ENCODE data around the gene APBB1IP.
"Not testable (repeated sequence)": the region's sequence is repeated elsewhere in the genome, so short reads cannot be mapped to it uniquely, and the experiment has no call there.

The APBB1IP gene

DNA sequence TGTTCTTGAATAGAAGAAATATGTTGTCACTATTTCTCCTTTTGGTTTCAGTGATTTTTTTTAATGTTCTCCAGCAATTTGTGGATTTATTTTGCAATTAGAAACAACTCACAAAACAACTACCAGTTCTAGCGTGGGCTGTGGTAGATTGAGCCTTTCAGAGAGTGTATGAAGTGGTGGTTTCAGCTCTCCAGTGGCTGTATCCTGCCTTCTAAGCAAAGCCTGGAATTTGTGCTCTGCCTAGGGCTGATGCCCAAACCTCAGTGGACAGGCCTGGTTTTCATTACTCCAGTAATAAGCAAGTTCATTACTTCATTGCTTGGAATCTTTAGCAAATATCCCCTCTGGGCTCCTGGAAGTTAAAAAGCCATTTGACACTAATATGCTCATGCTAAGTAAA is 35.9 kb downstream of the APBB1IP start:
- Histone ChIP-seq H3K36me3 (no peaks in the 10 kb centered on the region), H3K4me1 (no peaks in the 10 kb centered on the region), H3K27me3 (no peaks in the 10 kb centered on the region), H3K4me3 (no peak overlapping the region), H3K9me3 (no peaks in the 10 kb centered on the region), H3K27ac (no peak overlapping the region)
- no peak for DNase-seq
- intact Hi-C loops (cut with DNase I; ENCODE audit: low total_unique reads) = no loop called here
- TF ChIP-seq CTCF (IDR thresholded peaks at IDR 0.05) = no peak

DNA sequence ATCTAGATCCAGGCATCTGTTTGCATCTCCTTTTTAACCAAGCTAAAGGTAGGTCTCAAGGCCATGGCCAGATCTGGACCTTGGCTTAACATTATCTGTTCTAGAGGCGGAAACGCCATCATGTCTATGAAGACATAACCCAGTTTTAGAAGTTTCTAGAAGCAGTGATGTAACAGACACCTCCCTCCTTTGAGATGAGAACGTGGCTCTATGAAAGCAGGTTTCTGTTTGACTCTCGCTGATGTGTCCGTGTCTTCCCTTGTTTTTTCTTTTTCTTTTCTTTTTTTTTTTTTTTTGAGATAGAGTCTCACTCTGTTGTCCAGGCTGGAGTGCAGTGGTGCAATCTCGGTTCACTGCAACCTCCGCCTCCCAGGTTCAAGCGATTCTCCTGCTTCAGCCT is 36.7 kb downstream of the APBB1IP start:
- H3K27ac ChIP-seq; DNase-seq; H3K9me3 ChIP-seq; H3K36me3 ChIP-seq; H3K27me3 ChIP-seq; H3K4me3 ChIP-seq; H3K4me1 ChIP-seq; intact Hi-C loops (cut with DNase I; ENCODE audit: low total_unique reads): not testable (repeated sequence)

DNA sequence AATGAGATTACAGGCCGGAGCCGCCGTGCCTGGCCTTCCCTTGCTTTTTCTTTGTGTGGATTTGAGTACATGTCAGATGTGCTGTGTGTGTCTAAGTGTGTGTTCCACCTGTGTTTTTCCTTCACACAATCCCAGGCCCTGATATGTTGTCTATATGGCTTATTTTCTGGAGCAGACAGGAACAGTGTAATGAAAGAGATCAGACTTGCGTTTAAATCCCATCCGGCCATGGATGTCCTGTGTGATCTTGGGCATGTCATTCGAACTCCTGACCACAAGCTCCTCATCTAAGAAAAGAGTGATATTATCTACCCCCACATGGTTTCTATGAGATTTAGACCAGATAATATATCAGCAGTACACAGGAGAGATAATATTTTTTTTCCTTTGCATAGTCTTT is 37.2 kb downstream of the APBB1IP start:
- H3K4me3 ChIP-seq = no peak overlapping the region
- H3K9me3 ChIP-seq = no peaks in the 10 kb centered on the region
- H3K4me1 ChIP-seq = peaks cover 0 to 6% (median 0%) of the 10 kb centered on the region in 4 donors
- no peak for DNase-seq
- H3K36me3 ChIP-seq = no peaks in the 10 kb centered on the region
- no peaks in the 10 kb centered on the region for H3K27me3 ChIP-seq
- H3K27ac ChIP-seq = no peak overlapping the region
- intact Hi-C loops (cut with DNase I; ENCODE audit: low total_unique reads) = no loop called here
- no peak for TF ChIP-seq CTCF (IDR thresholded peaks at IDR 0.05)

GRCh38 chr10:26477501-26477900 is 39.4 kb downstream of the APBB1IP start:
- Histone ChIP-seq H3K27me3 (no peaks in the 10 kb centered on the region), H3K4me1 (peaks cover 0 to 16% (median 0%) of the 10 kb centered on the region in 4 donors), H3K36me3 (no peaks in the 10 kb centered on the region), H3K27ac (no peak overlapping the region), H3K4me3 (no peak overlapping the region), H3K9me3 (no peaks in the 10 kb centered on the region)
- intact Hi-C loops (cut with DNase I; ENCODE audit: low total_unique reads) = no loop called here
- DNase-seq = no peak
- TF ChIP-seq CTCF (IDR thresholded peaks at IDR 0.05) = no peak

DNA sequence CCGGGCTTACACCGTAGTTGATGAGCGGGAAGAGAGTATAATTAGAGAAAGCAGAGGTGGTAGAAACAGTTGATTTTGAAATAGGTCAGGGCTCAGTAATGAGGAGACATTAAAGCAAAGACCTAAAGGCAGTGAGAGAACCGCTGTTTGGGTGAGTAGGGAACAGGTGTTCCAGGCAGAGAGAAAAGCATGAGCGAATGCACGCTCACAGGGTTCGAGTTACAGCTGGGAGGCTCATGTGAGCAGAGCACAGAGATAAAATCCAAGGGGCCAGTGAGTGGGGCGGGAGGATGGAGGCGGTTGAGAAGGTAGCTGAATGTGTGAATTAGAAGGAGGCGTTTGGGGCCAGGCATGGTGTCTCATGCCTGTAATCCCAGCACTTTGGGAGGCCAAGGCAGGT is 39.9 kb downstream of the APBB1IP start:
- Histone ChIP-seq H3K9me3 (no peaks in the 10 kb centered on the region), H3K4me1 (peaks cover 0 to 16% (median 0%) of the 10 kb centered on the region in 4 donors), H3K27ac (no peak overlapping the region), H3K36me3 (no peaks in the 10 kb centered on the region), H3K27me3 (no peaks in the 10 kb centered on the region), H3K4me3 (no peak overlapping the region)
- DNase-seq = no peak
- intact Hi-C loops (cut with DNase I; ENCODE audit: low total_unique reads) = no loop called here
- TF ChIP-seq CTCF (IDR thresholded peaks at IDR 0.05) = no peak

GRCh38 chr10:26479766-26480492 is 41.8 kb downstream of the APBB1IP start:
- intact Hi-C loops (cut with DNase I; ENCODE audit: low total_unique reads) = no loop called here
- H3K27me3 ChIP-seq = no peaks in the 10 kb centered on the region
- DNase-seq = no peak
- no peak for TF ChIP-seq CTCF (IDR thresholded peaks at IDR 0.05)
- H3K36me3 ChIP-seq = no peaks in the 10 kb centered on the region
- H3K9me3 ChIP-seq = no peaks in the 10 kb centered on the region
- H3K4me3 ChIP-seq = no peak overlapping the region
- peaks cover 0 to 22% (median under 1%) of the 10 kb centered on the region in 4 donors for H3K4me1 ChIP-seq
- peak overlapping the region; percentile 9 to 24 for H3K27ac ChIP-seq
